DMS114 treated with DMSO at 0.1 percent for 48 hours (cell line): ENCODE results near the gene SIK1.

Experiments
- DNase-seq: peaks from one replicate; lab custom pipeline; 2025; ENCODE audit not compliant: unreplicated experiment; lab: John Stamatoyannopoulos, UW

SIK1 gene

DNA sequence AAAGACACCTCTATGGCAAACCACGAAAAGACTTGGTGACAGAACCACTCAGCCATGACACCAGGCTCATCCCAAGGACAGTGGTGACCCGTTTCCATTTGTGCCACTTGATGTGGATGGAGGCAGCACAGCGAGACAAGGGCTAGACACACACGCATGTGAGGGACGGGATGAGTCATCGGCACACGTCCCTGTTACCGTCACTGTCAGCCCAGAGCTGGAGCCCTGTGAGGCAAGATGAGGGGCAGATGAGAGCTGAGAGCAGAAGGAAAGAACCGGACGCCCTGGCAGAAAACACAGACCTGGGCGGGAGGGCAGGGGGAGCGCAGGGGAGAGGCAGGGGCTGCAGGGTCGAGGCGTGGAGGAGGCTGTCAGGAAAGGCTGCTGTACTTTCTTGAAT lies 57.8 kb downstream of the SIK1 start:
- no peak for DNase-seq

DNA sequence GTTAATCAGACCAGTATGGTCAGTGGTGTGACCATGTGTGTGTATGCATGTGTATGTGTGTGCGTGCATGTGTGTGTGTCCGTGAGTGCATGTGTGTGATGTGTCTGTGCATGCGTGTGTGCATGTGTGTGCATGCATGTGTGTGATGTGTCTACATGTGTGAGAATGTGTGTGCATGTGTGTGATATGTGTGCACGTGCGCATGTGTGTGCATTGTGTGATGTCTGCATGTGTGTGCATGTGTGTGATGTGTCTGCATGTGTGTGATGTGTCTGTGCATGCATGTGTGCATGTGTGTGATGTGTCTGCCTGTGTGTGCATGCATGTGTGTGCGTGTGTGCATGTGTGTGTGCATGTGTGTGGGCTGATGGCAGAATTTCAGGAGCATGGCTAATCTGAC lies 58.2 kb downstream of the SIK1 start:
- no peak for DNase-seq

DNA sequence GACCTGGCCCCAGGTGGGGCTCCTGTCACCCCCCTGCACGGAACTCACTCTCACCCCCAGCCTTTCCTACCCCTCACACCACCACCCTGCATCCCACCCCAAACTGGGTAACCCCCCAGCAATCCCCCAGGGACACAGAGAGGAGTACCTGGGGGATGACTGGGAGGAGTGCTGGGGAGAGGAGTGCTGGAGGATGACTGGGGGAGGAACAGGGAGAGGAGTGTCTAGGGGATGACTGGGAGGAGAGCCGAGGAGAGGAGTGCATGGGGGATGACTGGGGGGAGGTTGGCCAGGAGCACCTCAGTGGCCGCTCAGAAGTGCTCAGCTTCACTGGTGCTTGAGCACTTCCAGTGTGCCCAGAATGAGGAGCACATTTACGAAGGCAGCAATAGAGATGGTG lies 59.1 kb downstream of the SIK1 start:
- DNase-seq: no peak

DNA sequence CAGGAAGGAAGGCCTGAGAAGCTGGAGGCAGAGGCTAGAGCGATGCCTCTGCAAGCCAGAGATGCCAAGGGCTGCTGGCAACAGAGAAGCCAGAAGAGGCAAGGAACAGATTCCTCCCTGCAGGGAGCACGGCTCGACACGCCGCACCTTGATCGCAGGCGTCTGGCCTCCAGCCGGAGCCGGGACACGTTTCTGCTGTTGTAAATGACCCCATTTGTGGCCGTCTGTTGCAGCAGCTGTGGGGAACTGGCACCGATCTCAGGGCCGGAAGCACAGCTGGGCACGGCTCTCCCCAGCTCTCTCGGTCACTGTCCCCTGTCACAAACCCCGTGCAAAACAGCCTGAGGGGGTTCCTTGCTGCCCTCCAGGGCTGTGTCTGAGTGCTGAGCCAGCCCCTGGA lies 59.6 kb downstream of the SIK1 start:
- no peak for DNase-seq

DNA sequence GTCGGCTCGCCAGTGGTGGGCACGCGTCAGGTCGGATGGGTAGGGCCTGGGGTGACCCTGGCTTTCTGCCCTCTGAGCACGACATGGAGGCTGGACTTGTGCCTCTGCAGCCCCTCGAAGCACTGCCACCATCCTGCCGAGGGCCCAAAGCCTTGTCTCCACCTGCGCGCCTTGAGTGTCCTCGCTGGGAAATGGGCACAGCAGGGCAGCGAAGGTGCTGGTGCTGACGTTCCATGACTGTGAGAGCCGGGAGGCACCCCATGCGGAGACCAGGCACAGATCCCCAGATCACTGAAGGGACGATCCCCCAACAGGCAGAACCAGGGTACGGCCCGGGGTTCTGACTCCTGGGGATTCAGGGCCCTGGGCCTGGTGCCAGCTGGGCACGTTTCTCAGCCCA lies 60.3 kb downstream of the SIK1 start:
- DNase-seq: no peak

DNA sequence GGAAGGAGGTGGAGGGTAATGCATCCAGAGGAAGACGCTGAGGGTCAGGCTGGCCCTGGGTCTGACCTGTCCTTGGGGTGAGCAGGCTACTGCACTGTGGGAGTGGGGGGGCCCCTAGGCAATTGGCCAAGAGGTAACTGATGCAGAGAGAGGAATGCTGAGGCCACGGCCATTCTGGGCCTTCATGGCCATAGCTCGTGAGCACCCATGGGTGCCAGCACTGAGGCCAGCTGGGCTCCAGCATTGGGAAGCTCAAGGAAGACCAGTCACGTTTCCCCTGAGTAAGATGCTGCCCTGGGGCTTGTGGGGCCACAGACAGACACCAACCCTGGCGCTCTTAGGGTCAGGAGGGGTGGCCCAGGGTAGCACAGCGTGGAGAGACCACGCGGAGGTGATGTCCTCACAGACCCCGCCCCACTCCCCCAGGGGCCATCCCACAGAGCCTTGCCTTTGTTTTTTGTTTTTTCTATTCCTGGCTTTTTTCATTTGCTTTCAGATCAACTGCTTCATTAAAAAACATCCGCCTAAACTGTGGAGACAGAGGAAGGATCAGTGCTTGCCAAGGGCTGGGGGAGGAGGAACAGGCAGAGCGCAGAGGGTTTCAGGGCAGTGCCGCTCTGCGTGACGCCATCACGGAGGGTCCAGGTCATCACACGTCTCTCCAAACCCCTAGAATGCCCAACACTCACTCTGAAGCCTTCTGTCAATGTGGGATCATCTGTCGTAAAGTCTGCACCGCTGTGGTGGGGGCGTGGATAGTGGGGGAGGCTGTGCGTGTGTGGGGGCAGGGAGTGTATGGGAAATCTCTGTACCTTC lies 61.1 kb downstream of the SIK1 start:
- no peak for DNase-seq

DNA sequence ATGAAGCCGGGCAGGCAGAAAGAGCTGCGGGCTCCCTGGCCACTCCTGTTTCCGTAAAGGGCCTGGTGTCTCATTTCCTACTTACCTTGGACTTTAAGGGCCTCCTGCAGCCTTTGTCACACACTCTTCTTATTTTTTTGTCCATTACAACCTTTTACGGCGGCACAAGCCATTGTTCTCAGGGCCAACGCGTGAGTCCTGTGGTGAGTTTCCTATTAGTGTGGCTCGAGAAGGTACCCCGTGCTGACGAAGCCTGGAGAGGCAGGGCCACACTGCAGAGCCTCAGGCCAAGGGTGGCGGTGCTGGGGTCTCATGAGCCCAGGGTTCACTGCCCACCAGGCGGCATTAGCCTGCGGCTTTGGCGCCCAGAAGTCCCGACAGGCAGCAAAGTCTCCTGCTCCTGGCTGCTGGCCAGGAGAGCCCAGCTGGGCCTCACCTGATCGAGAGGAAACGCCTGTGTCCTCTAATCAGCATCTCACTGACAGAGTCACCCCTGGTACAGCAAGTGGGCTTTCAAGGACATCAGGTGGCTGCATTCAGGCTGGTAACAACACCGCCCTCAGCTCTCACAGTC lies 62.0 kb downstream of the SIK1 start:
- no peak for DNase-seq
